OCI-LY3 (cell line): ENCODE data around the gene LRBA.

Experiments
- H2AFZ ChIP-seq: fragments of 200-600, 300-600 bp; shearing (Covaris generic); 2 replicates; pipeline ENCODE4 v1.6.0; 2014; ENCODE audit warnings: antibody characterized with exemption, low read depth, low read length
- H3K27ac ChIP-seq: fragments of 200-600, 300-600 bp; sonication (generic); 2 replicates; pipeline ENCODE4 v1.5.1; 2014; ENCODE audit warnings: mild to moderate bottlenecking, low read length, moderate library complexity, mixed read lengths
- H3K27me3 ChIP-seq: fragments of 200-600, 300-600 bp; sonication (generic); 2 replicates; pipeline ENCODE4 v1.6.1; 2014; ENCODE audit warnings: low read depth, low read length, mixed read lengths
- H3K36me3 ChIP-seq: fragments of 200-600, 300-600 bp; sonication (generic); replicated peaks from 2 replicates; pipeline ENCODE3; 2014; ENCODE audit warnings: low read depth, low read length, mixed read lengths
- H3K4me1 ChIP-seq: fragments of 300-600, 200-600 bp; sonication (generic); 2 replicates; pipeline ENCODE4 v1.6.1; 2014; ENCODE audit warnings: low read length, mixed read lengths
- H3K4me2 ChIP-seq: fragments of 200-600, 300-600 bp; sonication (generic); 2 replicates; pipeline ENCODE4 v1.6.1; 2014; ENCODE audit warnings: low read length, mixed read lengths
- H3K4me3 ChIP-seq: fragments of 300-600, 200-600 bp; sonication (generic); 2 replicates; pipeline ENCODE4 v1.5.1; 2014; ENCODE audit warnings: antibody characterized with exemption, mild to moderate bottlenecking, low read length, moderate library complexity
- H3K79me2 ChIP-seq: fragments of 300-600, 200-600 bp; shearing (Covaris generic); 2 replicates; pipeline ENCODE4 v1.6.1; 2014; ENCODE audit warnings: mild to moderate bottlenecking, low read length, mixed read lengths
- H3K9ac ChIP-seq: fragments of 300-600, 200-600 bp; shearing (Covaris generic); 2 replicates; pipeline ENCODE4 v1.6.0; 2014; ENCODE audit warnings: mild to moderate bottlenecking, low read length, moderate library complexity
- H3K9me3 ChIP-seq: fragments of 200-600, 300-600 bp; shearing (Covaris generic); 2 replicates; pipeline ENCODE4 v1.6.1; 2014; ENCODE audit warnings: low read length, mixed read lengths; ENCODE audit not compliant: insufficient read depth
- H4K20me1 ChIP-seq: fragments of 200-600, 300-600 bp; sonication (generic); 2 replicates; pipeline ENCODE4 v1.6.1; 2016; ENCODE audit warnings: low read length, mixed read lengths; ENCODE audit not compliant: insufficient read depth
- EZH2phosphoT487 ChIP-seq: fragments of 200-600 bp; shearing (Covaris generic); IDR thresholded peaks from 2 replicates; pipeline ENCODE4 v1.6.1; 2018; ENCODE audit warnings: antibody characterized with exemption, mixed run types, low read depth
- TF ChIP-seq, protein P1 (sequence below): fragments of 200-600, 300-600 bp; sonication (generic); IDR thresholded peaks from 2 replicates; pipeline ENCODE4 v1.5.1; 2014; ENCODE audit warnings: antibody characterized with exemption, low read length, low read depth

LRBA gene

DNA sequence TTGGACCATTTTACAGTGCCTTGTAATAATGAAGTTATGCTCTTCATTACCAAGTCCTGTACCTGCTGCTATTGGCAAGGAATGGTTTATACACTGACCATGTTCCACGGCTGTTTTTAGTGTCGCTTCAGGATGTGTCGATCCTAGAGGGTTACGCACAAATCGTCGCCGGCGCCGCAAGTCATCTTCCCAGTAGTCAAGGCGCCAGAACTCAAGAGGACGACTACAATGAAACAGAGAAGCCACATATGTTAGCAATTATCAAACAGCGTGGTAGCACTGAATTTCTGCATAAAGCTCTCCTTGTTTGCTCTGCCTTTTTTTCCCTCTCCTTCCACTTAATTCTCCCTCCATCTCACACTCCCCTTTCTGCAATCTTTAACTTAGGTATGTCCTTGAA, 416.2 kb downstream of the LRBA start:
- Histone ChIP-seq H3K36me3 (no peaks in the 10 kb centered on the region), H3K9me3 (no peaks in the 10 kb centered on the region), H2AFZ (no peak overlapping the region), H3K27ac (no peak overlapping the region), H3K9ac (no peak overlapping the region), H3K79me2 (no peaks in the 10 kb centered on the region), H3K4me3 (no peak overlapping the region), H3K27me3 (no peaks in the 10 kb centered on the region), H4K20me1 (no peaks in the 10 kb centered on the region), H3K4me1 (peaks cover 18% of the 10 kb centered on the region), H3K4me2 (no peak overlapping the region)
- no peak for TF ChIP-seq EZH2phosphoT487
- TF ChIP-seq, protein P1, sequence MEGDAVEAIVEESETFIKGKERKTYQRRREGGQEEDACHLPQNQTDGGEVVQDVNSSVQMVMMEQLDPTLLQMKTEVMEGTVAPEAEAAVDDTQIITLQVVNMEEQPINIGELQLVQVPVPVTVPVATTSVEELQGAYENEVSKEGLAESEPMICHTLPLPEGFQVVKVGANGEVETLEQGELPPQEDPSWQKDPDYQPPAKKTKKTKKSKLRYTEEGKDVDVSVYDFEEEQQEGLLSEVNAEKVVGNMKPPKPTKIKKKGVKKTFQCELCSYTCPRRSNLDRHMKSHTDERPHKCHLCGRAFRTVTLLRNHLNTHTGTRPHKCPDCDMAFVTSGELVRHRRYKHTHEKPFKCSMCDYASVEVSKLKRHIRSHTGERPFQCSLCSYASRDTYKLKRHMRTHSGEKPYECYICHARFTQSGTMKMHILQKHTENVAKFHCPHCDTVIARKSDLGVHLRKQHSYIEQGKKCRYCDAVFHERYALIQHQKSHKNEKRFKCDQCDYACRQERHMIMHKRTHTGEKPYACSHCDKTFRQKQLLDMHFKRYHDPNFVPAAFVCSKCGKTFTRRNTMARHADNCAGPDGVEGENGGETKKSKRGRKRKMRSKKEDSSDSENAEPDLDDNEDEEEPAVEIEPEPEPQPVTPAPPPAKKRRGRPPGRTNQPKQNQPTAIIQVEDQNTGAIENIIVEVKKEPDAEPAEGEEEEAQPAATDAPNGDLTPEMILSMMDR, result no peak

DNA sequence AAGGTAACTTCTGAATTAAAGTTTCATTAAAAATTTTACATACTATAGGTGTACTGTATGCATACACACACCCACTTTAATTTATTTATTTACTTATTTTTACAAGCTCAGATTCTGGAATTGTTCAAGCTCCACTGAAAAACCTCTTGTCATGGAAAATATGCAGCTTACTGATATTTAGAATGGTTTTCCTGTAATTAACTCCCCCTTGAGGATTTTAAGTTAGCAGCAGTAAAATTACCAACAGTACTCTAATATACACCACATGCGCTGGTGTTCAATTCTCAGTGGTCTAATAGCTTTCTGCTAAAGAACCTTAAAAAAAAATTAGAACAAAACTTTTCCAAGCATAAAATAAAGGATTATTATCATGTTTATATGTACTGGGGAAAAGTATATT, 421.1 kb downstream of the LRBA start:
- Histone ChIP-seq H2AFZ (no peak overlapping the region), H3K27ac (no peak overlapping the region), H3K79me2 (no peaks in the 10 kb centered on the region), H3K9ac (no peak overlapping the region), H3K27me3 (no peaks in the 10 kb centered on the region), H3K36me3 (no peaks in the 10 kb centered on the region), H4K20me1 (no peaks in the 10 kb centered on the region), H3K4me1 (peaks cover 12% of the 10 kb centered on the region), H3K4me3 (no peak overlapping the region), H3K4me2 (no peak overlapping the region), H3K9me3 (no peaks in the 10 kb centered on the region)
- TF ChIP-seq, protein P1, result peak; percentile 29; the same call in 1 of the 2 replicates
- no peak for TF ChIP-seq EZH2phosphoT487

DNA sequence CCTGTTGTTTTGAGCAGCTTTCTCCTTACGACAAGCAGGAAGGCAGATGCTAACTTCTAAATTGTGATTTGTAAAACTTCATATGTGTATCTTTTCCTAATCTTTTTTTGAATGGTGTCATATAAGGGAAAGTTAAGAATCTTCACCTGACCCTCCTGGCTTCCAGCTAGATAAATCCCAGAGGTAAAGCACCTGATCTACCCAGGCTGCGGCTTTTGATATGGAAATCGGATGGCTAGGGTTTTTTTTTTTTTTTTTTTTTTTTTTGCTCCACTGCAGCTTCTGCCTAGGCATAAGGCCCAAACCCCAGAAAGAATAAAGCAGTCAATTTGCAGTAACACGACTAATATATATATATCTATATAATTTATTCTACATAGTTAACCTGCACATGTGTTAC, 423.2 kb downstream of the LRBA start:
- peak overlapping the region; percentile 21 for H3K4me2 ChIP-seq
- no peaks in the 10 kb centered on the region for H3K9me3 ChIP-seq
- no peaks in the 10 kb centered on the region for H3K27me3 ChIP-seq
- no peaks in the 10 kb centered on the region for H4K20me1 ChIP-seq
- H3K27ac ChIP-seq, result no peak overlapping the region
- no peak overlapping the region for H3K9ac ChIP-seq
- no peaks in the 10 kb centered on the region for H3K79me2 ChIP-seq
- no peak for TF ChIP-seq EZH2phosphoT487
- TF ChIP-seq, protein P1, result no peak
- H3K36me3 ChIP-seq, result no peaks in the 10 kb centered on the region
- peaks cover 12% of the 10 kb centered on the region for H3K4me1 ChIP-seq
- H3K4me3 ChIP-seq, result no peak overlapping the region
- H2AFZ ChIP-seq, result no peak overlapping the region

DNA sequence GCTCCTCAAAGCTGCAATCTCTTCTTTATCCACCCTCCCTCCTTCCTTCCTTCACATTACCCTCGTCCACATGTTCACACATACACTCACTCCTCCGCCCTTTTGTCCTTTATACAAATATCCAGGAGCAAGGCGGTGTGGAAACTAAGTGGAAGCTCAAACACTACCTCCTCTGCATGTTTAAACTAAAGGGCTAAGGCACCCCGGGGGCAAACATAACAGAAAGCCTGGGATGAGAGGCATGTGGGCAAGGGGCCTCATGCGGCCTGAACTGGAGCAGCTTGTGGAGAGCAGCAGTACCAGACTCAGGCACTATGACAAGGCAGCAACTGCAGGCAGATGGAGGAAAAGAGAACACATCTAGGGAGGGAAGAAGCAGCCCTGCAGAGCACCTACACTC, 423.7 kb downstream of the LRBA start:
- Histone ChIP-seq H3K27ac (no peak overlapping the region), H3K4me1 (peaks cover 12% of the 10 kb centered on the region), H4K20me1 (no peaks in the 10 kb centered on the region), H3K9me3 (no peaks in the 10 kb centered on the region), H3K36me3 (no peaks in the 10 kb centered on the region), H3K27me3 (no peaks in the 10 kb centered on the region), H3K4me3 (no peak overlapping the region), H3K79me2 (no peaks in the 10 kb centered on the region), H2AFZ (no peak overlapping the region), H3K9ac (no peak overlapping the region), H3K4me2 (peak overlapping the region; percentile 21)
- no peak for TF ChIP-seq EZH2phosphoT487
- TF ChIP-seq, protein P1, result no peak
